ENCODE measurements around the gene HYAL2.

The HYAL2 gene

GRCh38 chr3:50365842-50366220 lies 43.3 kb upstream of the HYAL2 start:
- no peaks in the 10 kb centered on the region for H3K79me2 ChIP-seq (ENCODE audit: insufficient read depth, low read length)
- 0 out of 2 replicates have a peak, but pooled peaks cover 4% of the 10 kb centered on the region for H4K20me1 ChIP-seq (ENCODE audit: insufficient read depth, low read length)
- H3K27me3 ChIP-seq (ENCODE audit: insufficient read depth, low read length, poor library complexity), result no peaks in the 10 kb centered on the region
- TF ChIP-seq CTCF (IDR thresholded peaks at IDR 0.05; ENCODE audit: borderline replicate concordance, extremely low read depth, low read length, poor library complexity, severe bottlenecking), result no peak
- TF ChIP-seq EZH2 (IDR thresholded peaks at IDR 0.05; ENCODE audit: borderline replicate concordance, low read depth, low read length, severe bottlenecking), result no peak
- peaks cover 7% of the 10 kb centered on the region for H3K4me1 ChIP-seq (ENCODE audit: insufficient read depth, low read length)
- no peak for ATAC-seq (ENCODE audit: insufficient read depth, low read depth)
- no peak overlapping the region for H2AFZ ChIP-seq (ENCODE audit: low read depth, low read length)
- no peak overlapping the region for H3K27ac ChIP-seq (ENCODE audit: low read length)
- H3K9me3 ChIP-seq (ENCODE audit: insufficient read depth, low read length, severe bottlenecking), result no peaks in the 10 kb centered on the region
- no peak for DNase-seq
- H3K4me2 ChIP-seq (ENCODE audit: insufficient read depth, low read length), result peak overlapping the region; percentile 51; the same call in 1 of the 2 replicates
- H3K9ac ChIP-seq (ENCODE audit: low read depth, low read length), result peak overlapping the region; percentile 9; the same call in 1 of the 2 replicates
- H3K4me3 ChIP-seq (ENCODE audit: low read depth in 1 of 2, low read length in 2 of 2), result no peak overlapping the region; a peak in 1 of 4 replicates
- H3K36me3 ChIP-seq (ENCODE audit: insufficient read depth, low read length), result no peaks in the 10 kb centered on the region

- Histone ChIP-seq H2AFZ (ENCODE audit: low read depth, low read length) (peak overlapping the region; percentile 4; the same call in 1 of the 2 replicates), H3K27ac (ENCODE audit: low read length) (no peak overlapping the region), H3K9me3 (ENCODE audit: insufficient read depth, low read length, severe bottlenecking) (no peaks in the 10 kb centered on the region), H4K20me1 (ENCODE audit: insufficient read depth, low read length) (0 out of 2 replicates have a peak, but pooled peaks cover 4% of the 10 kb centered on the region), H3K4me1 (ENCODE audit: insufficient read depth, low read length) (peaks cover 7% of the 10 kb centered on the region), H3K4me3 (ENCODE audit: low read depth in 1 of 2, low read length in 2 of 2) (peak overlapping the region in 1 of 2 experiments; percentile 25; a peak in 2 of 4 replicates), H3K79me2 (ENCODE audit: insufficient read depth, low read length) (no peaks in the 10 kb centered on the region), H3K27me3 (ENCODE audit: insufficient read depth, low read length, poor library complexity) (no peaks in the 10 kb centered on the region), H3K9ac (ENCODE audit: low read depth, low read length) (peak overlapping the region; percentile 9; the same call in 1 of the 2 replicates), H3K36me3 (ENCODE audit: insufficient read depth, low read length) (no peaks in the 10 kb centered on the region), H3K4me2 (ENCODE audit: insufficient read depth, low read length) (peak overlapping the region; percentile 51)
- DNase-seq (peak; percentile 80), ATAC-seq (ENCODE audit: insufficient read depth, low read depth) (peak; percentile 88)
- no peak for TF ChIP-seq EZH2 (IDR thresholded peaks at IDR 0.05; ENCODE audit: borderline replicate concordance, low read depth, low read length, severe bottlenecking)
These were observed 42.7 kb upstream of the HYAL2 start for GRCh38 chr3:50365080-50365841.

- H3K4me3 ChIP-seq (ENCODE audit: low read depth in 1 of 2, low read length in 2 of 2), result no peak overlapping the region
- H3K27ac ChIP-seq (ENCODE audit: low read length), result no peak overlapping the region
- no peak overlapping the region for H3K4me2 ChIP-seq (ENCODE audit: insufficient read depth, low read length)
- no peaks in the 10 kb centered on the region for H3K27me3 ChIP-seq (ENCODE audit: insufficient read depth, low read length, poor library complexity)
- H3K36me3 ChIP-seq (ENCODE audit: insufficient read depth, low read length), result no peaks in the 10 kb centered on the region
- no peaks in the 10 kb centered on the region for H3K79me2 ChIP-seq (ENCODE audit: insufficient read depth, low read length)
- H2AFZ ChIP-seq (ENCODE audit: low read depth, low read length), result no peak overlapping the region
- 0 out of 2 replicates have a peak, but pooled peaks cover 4% of the 10 kb centered on the region for H4K20me1 ChIP-seq (ENCODE audit: insufficient read depth, low read length)
- H3K9me3 ChIP-seq (ENCODE audit: insufficient read depth, low read length, severe bottlenecking), result no peaks in the 10 kb centered on the region
- DNase-seq (no peak), ATAC-seq (ENCODE audit: insufficient read depth, low read depth) (no peak)
- H3K9ac ChIP-seq (ENCODE audit: low read depth, low read length), result no peak overlapping the region
- peaks cover 13% of the 10 kb centered on the region for H3K4me1 ChIP-seq (ENCODE audit: insufficient read depth, low read length)
- no peak for TF ChIP-seq EZH2 (IDR thresholded peaks at IDR 0.05; ENCODE audit: borderline replicate concordance, low read depth, low read length, severe bottlenecking)
- TF ChIP-seq CTCF (IDR thresholded peaks at IDR 0.05; ENCODE audit: borderline replicate concordance, extremely low read depth, low read length, poor library complexity, severe bottlenecking), result no peak
These were observed 42.1 kb upstream of the HYAL2 start for GRCh38 chr3:50364573-50365079.

GRCh38 chr3:50359760-50360110 lies 37.2 kb upstream of the HYAL2 start:
- Histone ChIP-seq H3K79me2 (ENCODE audit: insufficient read depth, low read length) (peaks cover 45% of the 10 kb centered on the region), H3K9me3 (ENCODE audit: insufficient read depth, low read length, severe bottlenecking) (no peaks in the 10 kb centered on the region), H2AFZ (ENCODE audit: low read depth, low read length) (peak overlapping the region; percentile 98), H3K4me1 (ENCODE audit: insufficient read depth, low read length) (peaks cover 44% of the 10 kb centered on the region), H3K4me2 (ENCODE audit: insufficient read depth, low read length) (peak overlapping the region; percentile 98), H3K27me3 (ENCODE audit: insufficient read depth, low read length, poor library complexity) (no peaks in the 10 kb centered on the region), H3K27ac (ENCODE audit: low read length) (peak overlapping the region; percentile 67), H3K4me3 (ENCODE audit: low read depth in 1 of 2, low read length in 2 of 2) (peak overlapping the region in 1 of 2 experiments; percentile 67; a peak in 2 of 4 replicates), H3K36me3 (ENCODE audit: insufficient read depth, low read length) (peaks cover 41% of the 10 kb centered on the region), H3K9ac (ENCODE audit: low read depth, low read length) (peak overlapping the region; percentile 70), H4K20me1 (ENCODE audit: insufficient read depth, low read length) (peaks cover 39% of the 10 kb centered on the region)
- TF ChIP-seq CTCF (IDR thresholded peaks at IDR 0.05; ENCODE audit: borderline replicate concordance, extremely low read depth, low read length, poor library complexity, severe bottlenecking), result no peak
- no peak for TF ChIP-seq EZH2 (IDR thresholded peaks at IDR 0.05; ENCODE audit: borderline replicate concordance, low read depth, low read length, severe bottlenecking)
- DNase-seq (no peak), ATAC-seq (ENCODE audit: insufficient read depth, low read depth) (no peak)
